Subcutaneous adipose tissue (tissue), 4 donors: ENCODE results near the gene OOSP4A. TPM values are rescaled to one million over a fixed set of nuclear protein-coding genes. Genes with fewer than 3 reads are reported as not detected.

Experiments
- total RNA-seq, 4 donors: library from RNA; depleted of rRNA; stranded (reverse); fragments of >200 nt; gene quantifications; one replicate each; pipeline ENCODE4 v1.1.0, GENCODE V29; 2016
- TF ChIP-seq, protein P1 (sequence below): fragments of 450-650 bp; IDR thresholded peaks from one replicate; pipeline ENCODE4 v1.5.1; 2016; ENCODE audit warnings: low read depth, mild to moderate bottlenecking, control low read depth, antibody characterized with exemption, moderate library complexity

The OOSP4A gene
- total RNA-seq, 4 donors from 2014 or later: not detected

- TF ChIP-seq, protein P1, sequence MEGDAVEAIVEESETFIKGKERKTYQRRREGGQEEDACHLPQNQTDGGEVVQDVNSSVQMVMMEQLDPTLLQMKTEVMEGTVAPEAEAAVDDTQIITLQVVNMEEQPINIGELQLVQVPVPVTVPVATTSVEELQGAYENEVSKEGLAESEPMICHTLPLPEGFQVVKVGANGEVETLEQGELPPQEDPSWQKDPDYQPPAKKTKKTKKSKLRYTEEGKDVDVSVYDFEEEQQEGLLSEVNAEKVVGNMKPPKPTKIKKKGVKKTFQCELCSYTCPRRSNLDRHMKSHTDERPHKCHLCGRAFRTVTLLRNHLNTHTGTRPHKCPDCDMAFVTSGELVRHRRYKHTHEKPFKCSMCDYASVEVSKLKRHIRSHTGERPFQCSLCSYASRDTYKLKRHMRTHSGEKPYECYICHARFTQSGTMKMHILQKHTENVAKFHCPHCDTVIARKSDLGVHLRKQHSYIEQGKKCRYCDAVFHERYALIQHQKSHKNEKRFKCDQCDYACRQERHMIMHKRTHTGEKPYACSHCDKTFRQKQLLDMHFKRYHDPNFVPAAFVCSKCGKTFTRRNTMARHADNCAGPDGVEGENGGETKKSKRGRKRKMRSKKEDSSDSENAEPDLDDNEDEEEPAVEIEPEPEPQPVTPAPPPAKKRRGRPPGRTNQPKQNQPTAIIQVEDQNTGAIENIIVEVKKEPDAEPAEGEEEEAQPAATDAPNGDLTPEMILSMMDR: no peak
Observed at GRCh38 chr11:59939482-59939881, 24.4 kb upstream of the OOSP4A start.

GRCh38 chr11:59941091-59941490 lies 22.7 kb upstream of the OOSP4A start:
- TF ChIP-seq, protein P1: no peak

DNA sequence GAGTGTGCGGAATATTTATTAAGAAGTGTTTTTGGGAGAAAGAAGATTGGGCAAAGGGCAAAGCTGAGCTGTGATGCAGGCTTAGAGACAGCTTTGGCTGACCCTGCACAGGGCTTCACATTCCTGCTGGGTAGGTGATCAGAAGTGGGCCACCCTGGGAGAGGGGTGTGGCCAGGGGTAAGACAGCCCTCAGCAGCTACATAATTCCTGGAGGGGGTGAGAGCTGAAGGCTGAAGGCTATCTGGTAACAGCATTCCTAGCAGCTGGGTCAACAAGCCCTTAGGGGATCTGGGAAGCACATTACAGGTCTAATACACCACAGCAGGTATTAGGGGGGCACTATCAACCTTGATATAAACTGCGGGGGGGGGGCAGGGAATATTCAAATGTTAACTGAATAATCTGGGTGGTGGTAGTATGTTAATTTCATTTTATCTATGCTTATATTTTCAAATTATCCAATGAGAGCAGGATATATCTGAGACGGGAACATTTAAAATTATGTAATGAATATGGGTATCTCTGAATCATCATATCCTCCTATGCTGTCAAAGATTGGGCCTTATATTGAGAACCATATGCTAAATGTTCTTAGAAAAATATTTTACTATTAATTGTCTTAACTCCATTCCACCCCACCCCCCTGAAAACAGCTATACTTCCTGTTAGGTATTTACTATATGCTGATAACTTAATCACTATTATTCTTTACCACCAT lies 19.7 kb upstream of the OOSP4A start:
- TF ChIP-seq, protein P1: no peak

- TF ChIP-seq, protein P1: no peak
Observed at GRCh38 chr11:59944720-59945119, 19.1 kb upstream of the OOSP4A start.

DNA sequence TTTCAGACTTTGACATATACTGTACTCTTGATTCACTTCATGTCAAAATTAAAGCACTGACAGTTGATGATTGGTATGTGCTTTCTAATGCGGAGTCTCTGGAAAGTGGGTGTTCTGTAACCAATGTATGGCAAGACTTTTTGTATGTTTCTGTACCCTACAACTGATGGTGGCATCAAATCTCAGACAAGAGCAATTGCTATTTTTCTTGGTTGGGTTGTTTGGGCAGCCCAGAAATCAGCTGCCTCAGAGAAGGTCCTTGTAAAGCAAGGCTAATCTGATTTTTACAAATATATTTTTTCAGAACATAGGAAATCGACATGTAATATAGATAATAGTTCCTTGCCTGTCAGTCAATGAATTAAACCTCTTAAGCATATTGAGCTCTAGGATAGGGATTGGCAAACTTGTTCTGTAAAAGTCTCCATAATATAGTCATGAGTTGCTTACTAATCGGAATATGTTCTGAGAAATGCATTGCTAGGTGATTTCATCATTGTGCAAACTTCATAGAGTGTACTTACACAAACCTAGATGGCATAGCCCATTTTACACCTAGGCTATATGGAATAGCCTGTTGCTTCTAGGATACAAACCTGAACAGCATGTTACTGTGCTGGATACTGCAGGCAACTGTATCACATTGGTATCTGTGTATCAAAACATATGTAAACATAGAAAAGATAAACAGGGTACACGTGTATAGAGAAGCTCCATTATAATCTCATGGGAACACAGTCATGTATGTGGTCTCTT lies 10.2 kb upstream of the OOSP4A start:
- TF ChIP-seq, protein P1: no peak

DNA sequence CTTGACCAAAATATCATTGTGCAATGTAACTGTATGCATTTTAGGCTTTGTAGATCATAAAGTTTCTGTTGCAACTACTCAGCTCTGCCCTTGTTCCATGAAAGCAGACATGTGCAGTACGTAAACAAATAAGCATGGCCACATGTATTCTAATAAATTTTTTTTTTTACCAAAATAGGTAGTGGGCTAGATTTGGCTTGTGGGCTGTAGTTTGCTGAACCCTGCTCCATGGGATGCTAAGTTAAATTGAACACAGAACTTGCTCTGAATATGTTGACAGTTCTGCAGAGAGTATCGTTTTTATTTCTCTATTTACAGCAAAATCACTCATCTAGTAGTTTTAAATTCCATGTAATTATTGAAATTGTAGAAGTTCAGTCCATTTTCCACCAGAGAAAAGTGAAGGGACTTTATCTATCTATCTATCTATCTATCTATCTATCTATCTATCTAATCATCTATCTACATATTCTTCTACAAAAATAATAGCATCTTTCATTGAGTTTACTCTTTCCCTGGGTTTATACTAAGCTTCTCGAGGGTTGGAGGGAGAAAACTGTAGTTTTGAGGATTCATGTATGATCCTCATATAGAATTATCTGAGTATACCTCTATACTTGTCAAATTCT lies 9.5 kb upstream of the OOSP4A start:
- TF ChIP-seq, protein P1: no peak

DNA sequence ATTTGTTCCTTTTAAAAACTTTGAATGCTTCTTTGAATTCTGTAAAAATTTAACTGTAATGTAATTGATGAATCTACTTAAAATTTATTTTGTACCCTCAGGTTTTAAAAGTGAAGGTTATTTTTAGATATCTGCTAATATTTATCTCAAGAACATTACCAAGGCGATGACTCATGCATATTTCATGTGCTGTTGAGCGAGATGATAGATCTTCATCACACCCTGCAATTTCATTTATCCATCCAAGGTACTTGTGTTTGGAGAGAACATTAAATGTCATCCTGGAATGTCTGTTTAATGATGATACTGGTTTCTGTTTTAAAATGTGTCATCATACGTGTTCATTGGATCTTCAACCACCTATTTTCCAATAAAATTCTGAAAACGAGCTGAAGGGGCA lies 6.7 kb upstream of the OOSP4A start:
- TF ChIP-seq, protein P1: no peak
